ENCODE results near the gene PTPRN2. TPM values are rescaled to one million over a fixed set of nuclear protein-coding genes. Genes with fewer than 3 reads are reported as not detected.

Gene PTPRN2
- total RNA-seq, 1 experiment from 2014 or later: 1.7 TPM

GRCh38 chr7:158475036-158475678 lies 112.5 kb downstream of the PTPRN2 start:
- Histone ChIP-seq H3K4me2 (ENCODE audit: low read depth, low read length, poor library complexity, severe bottlenecking) (no peak overlapping the region), H3K4me3 (ENCODE audit: low read length) (no peak overlapping the region), H3K9ac (ENCODE audit: low read length) (no peak overlapping the region), H3K27me3 (ENCODE audit: low read length) (no peaks in the 10 kb centered on the region), H3K79me2 (ENCODE audit: low read length) (no peaks in the 10 kb centered on the region), H3K36me3 (ENCODE audit: insufficient read depth, low read length) (no peaks in the 10 kb centered on the region), H3K27ac (ENCODE audit: low read length) (no peak overlapping the region), H3K9me2 (replicated peaks; ENCODE audit: insufficient read depth, low read length) (no peaks in the 10 kb centered on the region), H2AFZ (ENCODE audit: low read length) (no peak overlapping the region), H4K20me1 (ENCODE audit: insufficient read depth, low read depth, low read length) (no peaks in the 10 kb centered on the region), H3K4me1 (ENCODE audit: low read length) (no peaks in the 10 kb centered on the region), H3K9me3 (ENCODE audit: low read length) (no peaks in the 10 kb centered on the region)
- no peak for DNase-seq

DNA sequence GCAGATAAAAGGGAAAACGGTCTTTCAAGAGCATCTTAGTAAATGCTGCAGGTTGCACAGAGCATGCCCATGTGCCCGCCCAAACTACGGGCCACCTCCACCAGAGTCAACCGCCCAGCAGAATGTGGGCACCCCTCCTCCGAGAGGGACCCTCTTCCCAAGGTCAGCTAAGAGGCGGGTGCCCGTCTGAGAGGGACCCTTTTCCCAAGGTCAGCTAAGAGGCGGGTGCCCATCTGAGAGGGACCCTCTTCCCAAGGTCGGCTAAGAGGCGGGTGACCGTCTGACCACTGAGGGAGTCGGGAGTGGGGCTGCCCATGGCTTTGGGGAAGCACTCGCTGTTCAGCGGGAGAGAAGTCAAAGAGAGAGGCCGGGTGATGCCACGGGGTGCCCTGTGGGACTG lies 113.1 kb downstream of the PTPRN2 start:
- no peak overlapping the region for H2AFZ ChIP-seq (ENCODE audit: low read length)
- H3K9me3 ChIP-seq (ENCODE audit: low read length): no peaks in the 10 kb centered on the region
- no peak overlapping the region for H3K9ac ChIP-seq (ENCODE audit: low read length)
- no peaks in the 10 kb centered on the region for H3K36me3 ChIP-seq (ENCODE audit: insufficient read depth, low read length)
- no peaks in the 10 kb centered on the region for H3K27me3 ChIP-seq (ENCODE audit: low read length)
- no peaks in the 10 kb centered on the region for H3K4me1 ChIP-seq (ENCODE audit: low read length)
- H4K20me1 ChIP-seq (ENCODE audit: insufficient read depth, low read depth, low read length): no peaks in the 10 kb centered on the region
- no peaks in the 10 kb centered on the region for H3K9me2 ChIP-seq (replicated peaks; ENCODE audit: insufficient read depth, low read length)
- no peak overlapping the region for H3K4me2 ChIP-seq (ENCODE audit: low read depth, low read length, poor library complexity, severe bottlenecking)
- DNase-seq: no peak
- no peak overlapping the region for H3K4me3 ChIP-seq (ENCODE audit: low read length)
- H3K79me2 ChIP-seq (ENCODE audit: low read length): no peaks in the 10 kb centered on the region
- H3K27ac ChIP-seq (ENCODE audit: low read length): no peak overlapping the region

GRCh38 chr7:158473946-158474345 lies 113.7 kb downstream of the PTPRN2 start:
- H3K36me3 ChIP-seq (ENCODE audit: insufficient read depth, low read length): no peaks in the 10 kb centered on the region
- H2AFZ ChIP-seq (ENCODE audit: low read length): no peak overlapping the region
- no peaks in the 10 kb centered on the region for H3K27me3 ChIP-seq (ENCODE audit: low read length)
- no peaks in the 10 kb centered on the region for H3K9me2 ChIP-seq (replicated peaks; ENCODE audit: insufficient read depth, low read length)
- H3K79me2 ChIP-seq (ENCODE audit: low read length): no peaks in the 10 kb centered on the region
- H3K9ac ChIP-seq (ENCODE audit: low read length): no peak overlapping the region
- DNase-seq: no peak
- no peak overlapping the region for H3K4me3 ChIP-seq (ENCODE audit: low read length)
- H4K20me1 ChIP-seq (ENCODE audit: insufficient read depth, low read depth, low read length): no peaks in the 10 kb centered on the region
- no peak overlapping the region for H3K27ac ChIP-seq (ENCODE audit: low read length)
- no peak overlapping the region for H3K4me2 ChIP-seq (ENCODE audit: low read depth, low read length, poor library complexity, severe bottlenecking)
- no peaks in the 10 kb centered on the region for H3K4me1 ChIP-seq (ENCODE audit: low read length)
- H3K9me3 ChIP-seq (ENCODE audit: low read length): no peaks in the 10 kb centered on the region

DNA sequence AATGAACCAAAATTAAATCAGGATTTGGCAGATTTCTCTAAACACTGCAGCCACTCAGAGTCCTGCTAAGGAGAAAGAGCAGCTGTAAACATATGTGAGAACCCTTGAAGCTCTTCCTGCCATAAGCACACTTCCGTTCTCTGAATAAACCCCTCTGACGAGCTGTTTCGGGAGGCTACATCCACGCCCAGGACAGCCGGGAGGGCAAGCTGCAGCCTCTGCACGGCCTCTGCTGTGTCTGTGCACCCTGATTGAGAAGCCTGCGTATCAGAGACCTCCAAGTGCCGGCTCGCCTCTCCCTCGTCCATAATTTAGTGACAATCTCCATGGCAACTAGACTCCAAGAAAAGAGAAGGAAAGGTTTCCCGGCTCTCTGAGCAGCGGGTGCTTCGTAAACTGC lies 114.4 kb downstream of the PTPRN2 start:
- Histone ChIP-seq H3K9ac (ENCODE audit: low read length) (no peak overlapping the region), H3K27ac (ENCODE audit: low read length) (no peak overlapping the region), H3K9me3 (ENCODE audit: low read length) (no peaks in the 10 kb centered on the region), H3K36me3 (ENCODE audit: insufficient read depth, low read length) (no peaks in the 10 kb centered on the region), H2AFZ (ENCODE audit: low read length) (no peak overlapping the region), H3K79me2 (ENCODE audit: low read length) (no peaks in the 10 kb centered on the region), H3K4me3 (ENCODE audit: low read length) (no peak overlapping the region), H3K4me1 (ENCODE audit: low read length) (no peaks in the 10 kb centered on the region), H4K20me1 (ENCODE audit: insufficient read depth, low read depth, low read length) (no peaks in the 10 kb centered on the region), H3K27me3 (ENCODE audit: low read length) (no peaks in the 10 kb centered on the region), H3K9me2 (replicated peaks; ENCODE audit: insufficient read depth, low read length) (no peaks in the 10 kb centered on the region), H3K4me2 (ENCODE audit: low read depth, low read length, poor library complexity, severe bottlenecking) (no peak overlapping the region)
- DNase-seq: no peak

GRCh38 chr7:158472596-158472995 lies 115.0 kb downstream of the PTPRN2 start:
- no peak for DNase-seq
- H2AFZ ChIP-seq (ENCODE audit: low read length): no peak overlapping the region
- no peaks in the 10 kb centered on the region for H3K36me3 ChIP-seq (ENCODE audit: insufficient read depth, low read length)
- H3K27ac ChIP-seq (ENCODE audit: low read length): no peak overlapping the region
- no peaks in the 10 kb centered on the region for H3K27me3 ChIP-seq (ENCODE audit: low read length)
- H3K4me3 ChIP-seq (ENCODE audit: low read length): no peak overlapping the region
- no peaks in the 10 kb centered on the region for H4K20me1 ChIP-seq (ENCODE audit: insufficient read depth, low read depth, low read length)
- H3K9me2 ChIP-seq (replicated peaks; ENCODE audit: insufficient read depth, low read length): no peaks in the 10 kb centered on the region
- no peak overlapping the region for H3K4me2 ChIP-seq (ENCODE audit: low read depth, low read length, poor library complexity, severe bottlenecking)
- H3K79me2 ChIP-seq (ENCODE audit: low read length): no peaks in the 10 kb centered on the region
- no peaks in the 10 kb centered on the region for H3K4me1 ChIP-seq (ENCODE audit: low read length)
- no peaks in the 10 kb centered on the region for H3K9me3 ChIP-seq (ENCODE audit: low read length)
- H3K9ac ChIP-seq (ENCODE audit: low read length): no peak overlapping the region

DNA sequence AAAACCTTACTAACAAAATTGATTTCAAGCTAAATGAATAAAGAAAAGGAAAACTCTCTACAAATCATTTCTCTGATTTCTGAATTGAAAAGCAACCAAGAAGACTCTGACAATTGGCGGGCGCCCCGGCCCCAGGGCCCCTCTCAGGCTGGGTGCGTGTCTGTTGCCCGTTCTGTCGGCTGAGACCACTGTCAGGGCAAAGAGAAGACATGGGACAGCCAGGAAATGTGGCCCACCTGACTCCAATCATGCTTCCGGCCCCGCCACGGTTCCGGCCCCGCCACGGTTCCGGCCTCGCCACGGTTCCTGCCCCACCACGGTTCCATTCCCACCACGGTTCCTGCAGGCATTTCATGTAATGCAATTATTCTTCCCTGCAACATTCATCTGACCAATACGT lies 115.9 kb downstream of the PTPRN2 start:
- no peak overlapping the region for H2AFZ ChIP-seq (ENCODE audit: low read length)
- no peaks in the 10 kb centered on the region for H3K9me3 ChIP-seq (ENCODE audit: low read length)

GRCh38 chr7:158470336-158470735 lies 117.3 kb downstream of the PTPRN2 start:
- Histone ChIP-seq H3K9me3 (ENCODE audit: low read length) (no peaks in the 10 kb centered on the region), H3K79me2 (ENCODE audit: low read length) (no peaks in the 10 kb centered on the region), H3K9me2 (replicated peaks; ENCODE audit: insufficient read depth, low read length) (no peaks in the 10 kb centered on the region), H3K4me3 (ENCODE audit: low read length) (no peak overlapping the region), H4K20me1 (ENCODE audit: insufficient read depth, low read depth, low read length) (no peaks in the 10 kb centered on the region), H3K4me2 (ENCODE audit: low read depth, low read length, poor library complexity, severe bottlenecking) (no peak overlapping the region), H3K4me1 (ENCODE audit: low read length) (no peaks in the 10 kb centered on the region), H3K36me3 (ENCODE audit: insufficient read depth, low read length) (no peaks in the 10 kb centered on the region), H2AFZ (ENCODE audit: low read length) (no peak overlapping the region), H3K27me3 (ENCODE audit: low read length) (no peaks in the 10 kb centered on the region), H3K9ac (ENCODE audit: low read length) (no peak overlapping the region), H3K27ac (ENCODE audit: low read length) (no peak overlapping the region)
- no peak for DNase-seq

More for the DNA sequence above, 115.9 kb downstream of the PTPRN2 start:
- Histone ChIP-seq H4K20me1 (ENCODE audit: insufficient read depth, low read depth, low read length) (no peaks in the 10 kb centered on the region), H3K27me3 (ENCODE audit: low read length) (no peaks in the 10 kb centered on the region), H3K4me1 (ENCODE audit: low read length) (no peaks in the 10 kb centered on the region), H3K4me3 (ENCODE audit: low read length) (no peak overlapping the region), H3K9me2 (replicated peaks; ENCODE audit: insufficient read depth, low read length) (no peaks in the 10 kb centered on the region), H3K79me2 (ENCODE audit: low read length) (no peaks in the 10 kb centered on the region), H3K36me3 (ENCODE audit: insufficient read depth, low read length) (no peaks in the 10 kb centered on the region), H3K4me2 (ENCODE audit: low read depth, low read length, poor library complexity, severe bottlenecking) (no peak overlapping the region), H3K27ac (ENCODE audit: low read length) (no peak overlapping the region), H3K9ac (ENCODE audit: low read length) (no peak overlapping the region)
- DNase-seq: no peak

DNA sequence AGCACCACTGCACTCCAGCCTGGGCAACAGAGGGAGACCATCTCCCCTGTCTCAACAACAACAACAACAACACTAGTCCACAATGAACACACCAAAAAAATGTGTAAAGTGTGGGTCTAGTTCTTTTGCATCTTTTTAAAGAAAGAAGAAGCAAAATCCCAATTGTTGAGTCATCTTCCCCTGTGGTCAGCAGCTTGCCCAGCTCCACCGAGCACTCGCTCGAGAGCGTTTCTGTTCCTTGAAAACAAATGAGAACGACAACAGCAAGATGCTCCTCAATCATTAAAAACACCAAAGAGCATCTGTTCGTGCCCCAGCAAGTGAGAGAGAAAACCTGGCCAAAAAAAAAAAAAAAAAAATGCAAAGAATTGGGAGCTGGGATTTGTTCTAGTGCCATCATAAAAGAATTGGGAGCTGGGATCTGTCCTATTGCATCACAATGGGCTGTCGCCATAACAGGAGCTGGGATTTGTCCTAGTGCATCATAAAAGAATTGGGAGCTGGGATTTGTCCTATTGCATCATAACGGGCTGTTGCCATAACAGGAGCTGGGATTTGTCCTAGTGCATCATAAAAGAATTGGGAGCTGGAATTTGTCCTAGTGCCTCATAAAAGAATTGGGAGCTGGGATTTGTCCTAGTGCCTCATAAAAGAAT lies 118.1 kb downstream of the PTPRN2 start:
- Histone ChIP-seq H4K20me1 (ENCODE audit: insufficient read depth, low read depth, low read length) (no peaks in the 10 kb centered on the region), H3K9me3 (ENCODE audit: low read length) (no peaks in the 10 kb centered on the region), H3K79me2 (ENCODE audit: low read length) (no peaks in the 10 kb centered on the region), H3K4me1 (ENCODE audit: low read length) (no peaks in the 10 kb centered on the region), H3K27ac (ENCODE audit: low read length) (no peak overlapping the region), H3K4me2 (ENCODE audit: low read depth, low read length, poor library complexity, severe bottlenecking) (no peak overlapping the region), H3K9me2 (replicated peaks; ENCODE audit: insufficient read depth, low read length) (no peaks in the 10 kb centered on the region), H3K27me3 (ENCODE audit: low read length) (no peaks in the 10 kb centered on the region), H3K9ac (ENCODE audit: low read length) (no peak overlapping the region), H2AFZ (ENCODE audit: low read length) (no peak overlapping the region), H3K4me3 (ENCODE audit: low read length) (no peak overlapping the region), H3K36me3 (ENCODE audit: insufficient read depth, low read length) (no peaks in the 10 kb centered on the region)
- DNase-seq: no peak
